HG03103 (cell line): ENCODE data around the gene COL16A1.
A peak's percentile ranks its signal among the peaks of the same experiment; 100 is the strongest.

ENCODE experiments used
- ATAC-seq: cut with Tn5 transposase; IDR thresholded peaks from one replicate; pipeline ENCODE4 v1.9.1; 2021; ENCODE audit warnings: low read depth; ENCODE audit not compliant: unreplicated experiment

Gene COL16A1

GRCh38 chr1:31614414-31615005, 89.3 kb downstream of the COL16A1 start:
- ATAC-seq = no peak

DNA sequence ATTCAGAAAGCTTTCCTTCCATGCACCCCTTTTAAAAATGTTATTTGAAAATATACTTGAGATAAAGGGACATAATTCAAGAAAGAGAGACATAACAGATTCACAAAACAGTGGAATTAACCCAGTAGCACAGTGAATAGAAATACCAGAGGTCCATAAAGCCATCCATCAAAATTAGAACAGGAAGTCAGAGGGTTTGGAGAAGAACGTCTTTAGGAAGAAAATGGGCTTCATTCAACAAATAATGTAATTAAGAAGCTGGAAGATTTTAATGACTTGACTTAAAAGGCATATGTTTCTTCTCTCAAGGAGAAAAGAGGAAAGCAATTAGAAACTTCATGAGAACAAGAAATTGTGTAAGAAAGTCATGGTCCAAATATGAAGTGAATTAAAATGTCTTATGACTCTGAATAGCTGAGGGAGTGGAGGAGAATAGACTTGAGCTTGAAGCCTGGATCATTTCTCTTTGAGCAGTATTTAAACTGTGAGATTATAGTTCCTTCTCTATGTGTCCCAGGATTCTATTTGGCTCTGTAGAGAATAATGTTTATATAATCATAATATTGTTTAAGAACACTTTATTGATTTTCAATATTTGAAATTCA, 94.2 kb downstream of the COL16A1 start:
- ATAC-seq = no peak

DNA sequence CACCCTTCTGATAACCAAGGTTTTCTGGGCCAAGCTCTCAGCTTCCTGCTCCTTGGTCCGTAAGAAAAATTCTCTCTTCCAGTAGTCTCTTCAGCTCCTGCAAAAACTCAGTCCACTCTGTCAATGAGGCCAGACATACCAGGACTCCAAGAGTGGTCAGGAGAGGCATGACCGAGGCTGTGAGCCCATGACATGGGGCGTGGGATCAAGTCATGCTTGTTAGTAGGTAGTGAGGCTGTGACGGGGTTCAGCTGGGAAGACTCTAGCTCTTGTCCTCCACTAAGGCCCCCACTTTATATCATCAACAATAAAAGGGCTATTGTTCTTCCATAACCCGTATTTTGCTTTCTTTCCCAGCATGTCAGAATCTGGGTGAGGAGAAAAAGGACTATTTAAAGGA, 96.5 kb downstream of the COL16A1 start:
- no peak for ATAC-seq

DNA sequence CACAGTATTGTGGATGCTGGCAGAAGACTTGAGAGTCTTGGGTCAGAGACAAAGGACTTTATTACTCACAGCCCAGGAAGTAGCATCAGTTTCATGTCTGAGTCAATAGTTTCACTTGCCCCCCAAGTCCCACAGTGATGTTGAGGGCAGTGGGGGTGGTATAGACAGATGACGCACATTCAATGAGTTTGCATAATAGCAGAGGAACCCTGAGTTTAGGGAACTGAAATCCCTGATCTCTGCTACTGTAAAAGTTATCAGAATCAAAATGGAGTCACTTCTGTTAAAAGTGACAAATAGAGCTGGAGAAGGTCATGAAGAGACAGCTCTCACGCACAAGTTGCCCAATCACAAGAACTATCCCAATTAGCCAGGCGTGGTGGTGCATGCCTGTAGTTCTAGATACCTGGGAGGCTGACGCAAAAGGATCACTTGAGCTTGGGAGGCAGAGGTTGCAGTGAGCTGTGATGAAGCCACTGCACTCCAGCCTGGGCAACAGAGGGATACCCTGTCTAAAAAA, 97.8 kb downstream of the COL16A1 start:
- peak; percentile 86 for ATAC-seq
